GM12878 (cell line): ENCODE results near the gene SNX10. TPM values are rescaled to one million over a fixed set of nuclear protein-coding genes. Genes with fewer than 3 reads are reported as not detected.

ENCODE experiments used
- ATAC-seq: fragments of 200-7000 bp; cut with Tn5 transposase; 3 replicates; pipeline ENCODE4 v1.9.1; 2020; ENCODE audit warnings: mild to moderate bottlenecking, moderate library complexity
- BruUV-seq: library from RNA; stranded (reverse); fragments of 400-500 nt; replicated peaks from 2 replicates; lab custom pipeline; 2021; lab: Mats Ljungman, UMichigan
- CTCF ChIA-PET: fragments of 300-600 bp; sonication (Branson Sonifier 250); formaldehyde crosslinking; extraction: SDS; loops from one replicate; lab custom pipeline; 2021; ENCODE audit warnings: inconsistent platforms; lab: Yijun Ruan, JAX
- POLR2A ChIA-PET: fragments of 350-600 bp; formaldehyde crosslinking; extraction: SDS; loops from one replicate; lab custom pipeline; 2021; ENCODE audit warnings: inconsistent platforms; lab: Charles Lee
- RAD21 ChIA-PET: fragments of 300-600 bp; sonication (Branson Sonifier 250); formaldehyde crosslinking; loops from one replicate; lab custom pipeline; 2023; ENCODE audit warnings: antibody characterized with exemption; ENCODE audit not compliant: unreplicated experiment; lab: Charles Lee
- SMC1A ChIA-PET: fragments of 300-600 bp; sonication (Branson Sonifier 250); formaldehyde crosslinking; loops from one replicate; lab custom pipeline; 2023; ENCODE audit not compliant: unreplicated experiment, uncharacterized antibody; lab: Charles Lee
- DNase-seq: peaks from one replicate; pipeline ENCODE4 v3.0.0-alpha.2; 2011; ENCODE audit warnings: low read depth, low spot score
- FAIRE-seq: peaks from 3 replicates; lab custom pipeline; 2011; peaks lifted over from hg19 to GRCh38; lab: Jason Lieb, UNC
- H2AFZ ChIP-seq: 2 replicates; pipeline ENCODE4 v1.6.0; 2011; ENCODE audit warnings: low read depth, low read length, control low read depth; ENCODE audit not compliant: control insufficient read depth
- H3K27ac ChIP-seq: 2 replicates; pipeline ENCODE4 v1.5.1; 2011; ENCODE audit warnings: control low read depth; ENCODE audit not compliant: control insufficient read depth, insufficient read depth
- H3K27me3 ChIP-seq, 2 experiments: replicated peaks in 1 of 2; 2 replicates each; pipeline versions ENCODE4 v1.6.0 to v1.6.1; 2011; ENCODE audit warnings: low read length in 1 of 2; ENCODE audit not compliant: control insufficient read depth in 2 of 2, insufficient read depth in 2 of 2
- H3K36me3 ChIP-seq, 2 experiments: 2 replicates each; pipeline ENCODE4 v1.5.1; 2011; ENCODE audit warnings: low read length in 1 of 2; ENCODE audit not compliant: control insufficient read depth in 2 of 2, insufficient read depth in 2 of 2
- H3K4me1 ChIP-seq: 2 replicates; pipeline ENCODE4 v1.6.1; 2011; ENCODE audit warnings: mild to moderate bottlenecking, low read length, moderate library complexity, mixed read lengths; ENCODE audit not compliant: control insufficient read depth, insufficient read depth
- H3K4me2 ChIP-seq: 2 replicates; pipeline ENCODE4 v1.6.0; 2011; ENCODE audit warnings: control low read depth; ENCODE audit not compliant: control insufficient read depth, insufficient read depth
- H3K4me3 ChIP-seq: fragments of 200-600 bp; sonication (generic); 2 replicates; pipeline ENCODE4 v1.5.1; 2016
- H3K79me2 ChIP-seq: 2 replicates; pipeline ENCODE4 v1.6.0; 2011; ENCODE audit warnings: low read length; ENCODE audit not compliant: control insufficient read depth, insufficient read depth
- H3K9ac ChIP-seq: 2 replicates; pipeline ENCODE4 v1.8.0; 2011; ENCODE audit warnings: low read length, control low read depth, mixed read lengths; ENCODE audit not compliant: control insufficient read depth, insufficient read depth
- H3K9me3 ChIP-seq: replicated peaks from 3 replicates; pipeline ENCODE4 v1.5.1; 2011; ENCODE audit warnings: mild to moderate bottlenecking, low read length; ENCODE audit not compliant: control insufficient read depth, insufficient read depth
- H4K20me1 ChIP-seq: 2 replicates; pipeline ENCODE4 v1.6.0; 2011; ENCODE audit not compliant: control insufficient read depth, insufficient read depth
- DPF2 ChIP-seq: fragments of 450-650 bp; IDR thresholded peaks from 2 replicates; pipeline ENCODE4 v1.6.1; 2017; ENCODE audit warnings: mild to moderate bottlenecking
- EED ChIP-seq: sonication (generic); IDR thresholded peaks from 2 replicates; pipeline ENCODE4 v1.6.1; 2016; ENCODE audit warnings: antibody characterized with exemption, low read depth
- EZH2 ChIP-seq: IDR thresholded peaks from 2 replicates; pipeline ENCODE4 v1.6.1; 2012; ENCODE audit warnings: low read depth, mild to moderate bottlenecking, control low read depth, inconsistent platforms, low read length, borderline replicate concordance; ENCODE audit not compliant: control insufficient read depth
- GABPA ChIP-seq: IDR thresholded peaks from 2 replicates; pipeline ENCODE4 v1.6.1; 2014; ENCODE audit warnings: antibody characterized with exemption, low read depth, mild to moderate bottlenecking, inconsistent platforms
- PAX8 ChIP-seq: fragments of 450-650 bp; IDR thresholded peaks from 2 replicates; pipeline ENCODE4 v1.6.1; 2017; ENCODE audit warnings: mild to moderate bottlenecking, moderate library complexity
- PBX3 ChIP-seq: IDR thresholded peaks from 2 replicates; pipeline ENCODE4 v1.6.1; 2011; ENCODE audit warnings: mild to moderate bottlenecking, low read depth, low read length, moderate library complexity; ENCODE audit not compliant: insufficient replicate concordance
- SPI1 ChIP-seq: IDR thresholded peaks from 2 replicates; pipeline ENCODE4 v1.6.1; 2011; ENCODE audit warnings: low read depth, mild to moderate bottlenecking, low read length, moderate library complexity, borderline replicate concordance; ENCODE audit not compliant: insufficient read depth
- ZNF24 ChIP-seq: fragments of 450-650 bp; IDR thresholded peaks from 2 replicates; pipeline ENCODE4 v1.6.1; 2017; ENCODE audit warnings: antibody characterized with exemption, mild to moderate bottlenecking
- WGBS: methylation state at CpG from one replicate; pipeline ENCODE4 v1.1.6; 2016; ENCODE audit warnings: low lambda C conversion rate; ENCODE audit not compliant: insufficient replicate concordance, insufficient coverage; ENCODE audit errors: missing lambda C conversion rate; 5-methylcytosine and 5-hydroxymethylcytosine counted together
- in situ Hi-C: fragments of 300-500 bp; cut with MboI; formaldehyde crosslinking; loops from 9 replicates; pipeline ENCODE4 v1.14.3; 2018; ENCODE audit warnings: mixed read lengths
- intact Hi-C: fragments of 100-400 bp; cut with micrococcal nuclease; formaldehyde crosslinking; loops from one replicate; pipeline ENCODE4 v1.14.2; 2022; ENCODE audit not compliant: unreplicated experiment
- polyA plus RNA-seq, 11 experiments: library from polyadenylated mRNA; depleted of rRNA in 4 of 11; unstranded in 6 of 11; stranded (reverse) in 5 of 11; fragments of >200 nt; fragmentation: Nextera tagmentation in 4 of 11; fragmentation: Illumina TruSeq in 1 of 11; extraction: Ambion mirVana in 4 of 11; extraction: Trizol in 1 of 11; gene quantifications; 1 replicate in 1 of 11; 2 replicates in 10 of 11; pipeline versions ENCODE4 v1.2.1 to v1.2.3, GENCODE V29; 2011 to 2016; ENCODE audit warnings: inconsistent platforms in 2 of 11, missing spikeins in 2 of 11, low read depth in 1 of 11
- total RNA-seq, 4 experiments: library from RNA; depleted of rRNA in 3 of 4; stranded (reverse); fragments of >200 nt in 3 of 4; fragmentation: Illumina TruSeq in 1 of 4; extraction: Trizol in 1 of 4; gene quantifications; 2 replicates each; pipeline versions ENCODE4 v1.2.1 to v1.2.3, GENCODE V29; 2013 to 2021
- TF ChIP-seq, protein P1 (sequence below): fragments of 150-350 bp; IDR thresholded peaks from 2 replicates; pipeline ENCODE4 v1.6.1; 2016; ENCODE audit warnings: low read depth, low read length
- TF ChIP-seq, protein P2 (sequence below): IDR thresholded peaks from 2 replicates; pipeline ENCODE4 v1.6.1; 2011; ENCODE audit warnings: borderline replicate concordance, low read depth, mild to moderate bottlenecking, moderate library complexity, low read length; ENCODE audit not compliant: insufficient read depth, poor library complexity, severe bottlenecking

Gene SNX10
- total and polyA plus RNA-seq, 10 of the 15 experiments (the other 5 are each of a cell fraction or from before 2014, with no cell fraction given): 22.0 to 56.2 (median 30.1) TPM

- TF ChIP-seq, protein P1, sequence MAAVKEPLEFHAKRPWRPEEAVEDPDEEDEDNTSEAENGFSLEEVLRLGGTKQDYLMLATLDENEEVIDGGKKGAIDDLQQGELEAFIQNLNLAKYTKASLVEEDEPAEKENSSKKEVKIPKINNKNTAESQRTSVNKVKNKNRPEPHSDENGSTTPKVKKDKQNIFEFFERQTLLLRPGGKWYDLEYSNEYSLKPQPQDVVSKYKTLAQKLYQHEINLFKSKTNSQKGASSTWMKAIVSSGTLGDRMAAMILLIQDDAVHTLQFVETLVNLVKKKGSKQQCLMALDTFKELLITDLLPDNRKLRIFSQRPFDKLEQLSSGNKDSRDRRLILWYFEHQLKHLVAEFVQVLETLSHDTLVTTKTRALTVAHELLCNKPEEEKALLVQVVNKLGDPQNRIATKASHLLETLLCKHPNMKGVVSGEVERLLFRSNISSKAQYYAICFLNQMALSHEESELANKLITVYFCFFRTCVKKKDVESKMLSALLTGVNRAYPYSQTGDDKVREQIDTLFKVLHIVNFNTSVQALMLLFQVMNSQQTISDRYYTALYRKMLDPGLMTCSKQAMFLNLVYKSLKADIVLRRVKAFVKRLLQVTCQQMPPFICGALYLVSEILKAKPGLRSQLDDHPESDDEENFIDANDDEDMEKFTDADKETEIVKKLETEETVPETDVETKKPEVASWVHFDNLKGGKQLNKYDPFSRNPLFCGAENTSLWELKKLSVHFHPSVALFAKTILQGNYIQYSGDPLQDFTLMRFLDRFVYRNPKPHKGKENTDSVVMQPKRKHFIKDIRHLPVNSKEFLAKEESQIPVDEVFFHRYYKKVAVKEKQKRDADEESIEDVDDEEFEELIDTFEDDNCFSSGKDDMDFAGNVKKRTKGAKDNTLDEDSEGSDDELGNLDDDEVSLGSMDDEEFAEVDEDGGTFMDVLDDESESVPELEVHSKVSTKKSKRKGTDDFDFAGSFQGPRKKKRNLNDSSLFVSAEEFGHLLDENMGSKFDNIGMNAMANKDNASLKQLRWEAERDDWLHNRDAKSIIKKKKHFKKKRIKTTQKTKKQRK: no peak
Measured at GRCh38 chr7:26372249-26372648, 80.6 kb downstream of the SNX10 start (continued).

DNA sequence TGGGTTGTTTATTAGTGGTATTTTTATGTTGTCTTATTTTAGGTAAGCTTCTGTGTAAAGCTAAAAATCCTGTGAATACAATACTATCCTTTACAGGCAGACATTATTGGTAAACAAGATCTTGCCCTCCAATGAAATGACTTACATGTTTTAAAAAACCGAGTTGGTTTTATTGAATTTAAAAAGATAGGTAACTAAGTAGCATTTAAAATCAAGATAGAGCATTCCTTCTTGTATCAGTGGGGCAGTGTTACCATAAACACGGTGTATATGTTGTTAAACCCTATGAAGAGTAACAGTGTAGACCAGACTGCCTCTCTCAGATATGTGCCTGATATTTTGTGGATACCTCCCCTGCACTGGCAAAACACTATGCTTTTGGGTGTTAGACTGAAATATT lies 81.0 kb downstream of the SNX10 start:
- no peaks in the 10 kb centered on the region; a peak in 1 of 4 replicates for H3K36me3 ChIP-seq
- H4K20me1 ChIP-seq: no peaks in the 10 kb centered on the region
- no peak for ATAC-seq
- CTCF ChIA-PET: interaction anchor here (0.7 to 3.2 kb wide), 17 partner anchors 9 to 788 kb away, joined by 3 to 14 read pairs (median 4); partner anchors contain the start of gene SNX10
- H3K4me3 ChIP-seq: no peak overlapping the region
- no TSS peak for BruUV-seq
- DNase-seq: no peak
- 50% methylated on average over 2 of the region's 2 CpGs for WGBS
- H3K9me3 ChIP-seq: no peaks in the 10 kb centered on the region
- no peaks in the 10 kb centered on the region for H3K27me3 ChIP-seq
- no peak overlapping the region for H2AFZ ChIP-seq
- no peak overlapping the region for H3K27ac ChIP-seq
- H3K79me2 ChIP-seq: no peaks in the 10 kb centered on the region
- POLR2A ChIA-PET: no interaction called here
- RAD21 ChIA-PET: interaction anchor here (1.1 to 2.0 kb wide), 6 partner anchors 8 to 790 kb away, joined by 3 to 7 read pairs (median 4); no protein-coding TSS in a partner anchor
- H3K4me2 ChIP-seq: no peak overlapping the region
- no peak overlapping the region for H3K9ac ChIP-seq
- intact Hi-C loops: loop anchor here (1.0 kb wide), 1 partner anchor 294 kb away; no protein-coding TSS in a partner anchor
- in situ Hi-C loops: no loop called here
- H3K4me1 ChIP-seq: peaks cover 7% of the 10 kb centered on the region
- no peak for FAIRE-seq
- SMC1A ChIA-PET: interaction anchor here (0.7 to 5.0 kb wide), 11 partner anchors 9 to 484 kb away, joined by 3 to 36 read pairs (median 4); partner anchors contain the start of gene SNX10
- TF ChIP-seq PAX8 (no peak), PBX3 (no peak), DPF2 (no peak), EZH2 (no peak), GABPA (no peak), SPI1 (no peak), ZNF24 (no peak), EED (no peak)
- TF ChIP-seq, protein P1: no peak
- TF ChIP-seq, protein P2, sequence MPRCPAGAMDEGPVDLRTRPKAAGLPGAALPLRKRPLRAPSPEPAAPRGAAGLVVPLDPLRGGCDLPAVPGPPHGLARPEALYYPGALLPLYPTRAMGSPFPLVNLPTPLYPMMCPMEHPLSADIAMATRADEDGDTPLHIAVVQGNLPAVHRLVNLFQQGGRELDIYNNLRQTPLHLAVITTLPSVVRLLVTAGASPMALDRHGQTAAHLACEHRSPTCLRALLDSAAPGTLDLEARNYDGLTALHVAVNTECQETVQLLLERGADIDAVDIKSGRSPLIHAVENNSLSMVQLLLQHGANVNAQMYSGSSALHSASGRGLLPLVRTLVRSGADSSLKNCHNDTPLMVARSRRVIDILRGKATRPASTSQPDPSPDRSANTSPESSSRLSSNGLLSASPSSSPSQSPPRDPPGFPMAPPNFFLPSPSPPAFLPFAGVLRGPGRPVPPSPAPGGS: no peak
